GM18505 (cell line): ENCODE measurements around the gene ADGRG6.

Source experiments
- ATAC-seq: cut with Tn5 transposase; IDR thresholded peaks from one replicate; pipeline ENCODE4 v1.9.1; 2021; ENCODE audit not compliant: unreplicated experiment
- POLR2A ChIP-seq: IDR thresholded peaks from 4 replicates; pipeline ENCODE4 v1.6.1; 2011; ENCODE audit warnings: borderline replicate concordance; ENCODE audit not compliant: insufficient read depth, insufficient read length; ENCODE audit errors: extremely low read depth

Gene ADGRG6

GRCh38 chr6:142470421-142470820 lies 168.6 kb downstream of the ADGRG6 start:
- TF ChIP-seq POLR2A, result no peak
- no peak for ATAC-seq

GRCh38 chr6:142474531-142475289 lies 172.9 kb downstream of the ADGRG6 start:
- no peak for TF ChIP-seq POLR2A
- ATAC-seq, result peak; percentile 68

- TF ChIP-seq POLR2A, result no peak
- ATAC-seq, result no peak
These were observed 174.6 kb downstream of the ADGRG6 start for GRCh38 chr6:142476452-142476851.

GRCh38 chr6:142478117-142478516 lies 176.3 kb downstream of the ADGRG6 start:
- ATAC-seq, result no peak
- no peak for TF ChIP-seq POLR2A

- no peak for ATAC-seq
- no peak for TF ChIP-seq POLR2A
These were observed 179.7 kb downstream of the ADGRG6 start for GRCh38 chr6:142481466-142481865.

- ATAC-seq, result no peak
- TF ChIP-seq POLR2A, result no peak
These were observed 180.4 kb downstream of the ADGRG6 start for GRCh38 chr6:142482249-142482648.

GRCh38 chr6:142482974-142483373 lies 181.2 kb downstream of the ADGRG6 start:
- no peak for TF ChIP-seq POLR2A
- no peak for ATAC-seq

- ATAC-seq, result no peak
- no peak for TF ChIP-seq POLR2A
These were observed 183.4 kb downstream of the ADGRG6 start for GRCh38 chr6:142485256-142485655.

- ATAC-seq, result no peak
- TF ChIP-seq POLR2A, result no peak
These were observed 188.2 kb downstream of the ADGRG6 start for GRCh38 chr6:142489722-142490610.
